HG02571 (cell line): ENCODE measurements around the gene USP54.

Experiments
- ATAC-seq: cut with Tn5 transposase; IDR thresholded peaks from one replicate; pipeline ENCODE4 v1.9.1; 2021; ENCODE audit warnings: mild to moderate bottlenecking, moderate library complexity; ENCODE audit not compliant: unreplicated experiment

USP54 gene

DNA sequence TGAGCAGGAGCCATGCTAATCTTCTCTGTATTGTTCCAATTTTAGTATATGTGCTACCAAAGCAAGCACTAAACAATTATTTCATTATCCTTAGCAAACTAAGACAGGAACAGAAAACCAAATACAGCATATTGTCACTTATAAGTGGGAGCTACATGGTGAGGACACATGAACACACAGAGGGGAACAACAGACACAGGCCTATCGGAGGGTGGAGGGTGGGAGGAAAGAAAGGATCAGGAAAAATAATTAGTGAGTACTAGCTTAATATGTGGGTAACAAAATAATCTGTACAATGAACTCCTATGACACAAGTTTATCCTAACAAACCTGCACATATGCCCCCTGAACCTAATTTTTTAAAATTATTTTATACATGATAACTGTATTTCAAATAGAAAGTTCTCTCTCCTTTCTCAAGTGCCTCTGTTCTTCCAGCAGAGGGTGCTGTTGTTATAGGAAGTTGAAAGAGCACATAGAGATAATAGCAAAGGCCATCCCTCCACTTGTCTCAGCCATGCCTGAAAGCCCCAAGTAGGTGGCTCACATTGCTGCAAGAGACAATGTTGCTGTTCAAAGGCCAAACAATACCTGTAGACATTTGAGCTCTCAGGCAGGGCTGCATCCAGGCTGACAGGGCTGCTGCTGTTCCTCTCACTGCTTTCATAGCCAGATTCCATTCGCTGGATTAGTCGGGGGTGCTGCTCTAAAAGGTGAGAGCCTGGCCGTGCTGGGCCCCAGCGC is 61.9 kb downstream of the USP54 start:
- ATAC-seq, result no peak

DNA sequence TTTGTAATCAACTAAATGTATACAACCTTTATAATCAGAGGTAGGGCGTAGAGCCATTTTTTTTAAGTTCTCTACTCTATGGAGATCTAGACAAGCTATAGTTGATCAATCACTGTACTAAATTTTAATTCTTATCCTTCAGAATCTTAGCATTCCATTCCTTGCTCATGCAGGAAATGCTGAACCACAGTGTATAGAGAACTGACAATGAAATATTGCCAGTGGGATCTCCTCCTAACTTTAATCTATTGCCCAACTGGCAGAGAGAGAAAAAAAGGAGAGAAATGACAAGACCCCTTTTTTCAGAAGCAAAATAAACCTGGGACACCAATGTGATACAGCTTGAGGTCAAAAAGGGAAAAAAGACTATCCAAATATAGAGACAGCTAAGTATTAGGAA is 68.9 kb downstream of the USP54 start:
- no peak for ATAC-seq

DNA sequence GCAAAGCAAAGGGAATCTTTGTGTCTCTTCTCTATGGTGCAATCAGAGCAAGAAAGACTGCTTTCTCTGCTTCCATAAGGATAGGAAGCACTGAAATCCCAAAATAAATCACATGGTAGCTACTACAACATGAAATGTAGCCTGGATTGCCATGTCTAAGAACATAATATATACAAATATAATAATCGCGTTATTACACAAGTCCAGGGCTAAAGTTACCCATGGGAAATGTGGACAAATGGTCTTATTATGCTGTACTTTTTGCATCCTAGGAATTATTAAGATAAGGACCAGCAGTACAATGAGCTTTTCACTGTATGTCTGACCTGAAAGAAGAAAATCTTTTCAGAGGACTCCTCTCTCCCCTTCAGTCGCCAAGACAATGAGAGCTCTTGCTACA is 71.8 kb downstream of the USP54 start:
- no peak for ATAC-seq

DNA sequence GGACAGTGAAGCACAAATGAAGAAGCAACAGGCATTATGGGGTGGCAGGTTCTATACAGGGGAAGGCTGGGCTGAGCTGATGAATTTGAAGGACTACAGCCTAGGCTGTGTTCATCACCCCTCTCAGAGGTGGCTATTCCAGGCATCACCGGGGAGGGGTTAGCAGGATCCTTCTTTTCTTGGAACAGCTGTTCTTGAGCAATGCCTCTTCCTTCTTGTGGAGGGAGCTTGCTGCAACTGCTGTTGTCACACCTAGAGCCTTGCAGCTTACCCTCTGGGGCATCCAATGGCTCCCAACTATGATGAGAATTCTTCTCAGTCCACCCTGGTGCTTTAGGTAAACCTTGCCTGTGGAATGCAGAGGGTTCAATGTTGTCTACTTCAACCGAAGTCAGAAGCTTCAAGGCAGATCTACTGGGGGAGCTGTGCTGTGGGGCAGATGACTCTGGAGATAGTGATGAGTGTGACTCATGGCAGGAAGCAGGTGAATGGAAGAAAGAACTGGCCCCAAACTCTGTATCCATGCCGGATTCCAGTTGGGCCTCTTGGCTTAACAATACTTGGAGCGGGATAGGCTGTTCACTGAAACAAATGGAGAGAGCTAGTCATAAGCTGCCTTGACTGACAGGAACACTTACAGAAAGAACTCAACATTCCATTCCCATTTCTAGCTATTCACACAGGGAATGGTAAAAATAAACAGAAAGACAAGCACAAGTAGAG is 73.8 kb downstream of the USP54 start:
- no peak for ATAC-seq

DNA sequence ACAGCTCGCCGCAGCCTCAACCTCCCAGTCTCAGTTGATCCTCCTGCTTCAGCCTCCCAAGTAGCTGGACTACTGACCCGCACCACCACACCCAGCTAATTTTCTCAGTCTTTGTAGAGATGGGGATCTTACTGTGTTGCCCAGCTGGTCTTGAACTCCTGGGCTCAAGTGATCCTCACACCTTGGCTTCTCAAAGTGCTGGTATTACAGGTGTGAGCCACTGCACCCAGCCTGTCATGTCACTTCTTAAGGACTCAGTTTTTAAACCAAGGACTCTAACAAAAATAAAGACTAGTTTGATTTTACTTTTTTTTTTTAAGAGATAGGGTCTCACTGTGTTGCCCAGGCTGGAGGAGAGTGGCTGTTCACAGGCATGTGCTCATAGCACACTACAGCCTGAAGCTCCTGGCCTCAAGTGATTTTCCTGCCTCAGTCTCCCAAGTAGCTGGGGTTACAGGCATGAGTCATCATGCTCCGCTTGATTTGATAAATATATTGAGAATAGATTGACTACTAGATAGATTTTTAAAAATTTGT is 78.9 kb downstream of the USP54 start:
- no peak for ATAC-seq

DNA sequence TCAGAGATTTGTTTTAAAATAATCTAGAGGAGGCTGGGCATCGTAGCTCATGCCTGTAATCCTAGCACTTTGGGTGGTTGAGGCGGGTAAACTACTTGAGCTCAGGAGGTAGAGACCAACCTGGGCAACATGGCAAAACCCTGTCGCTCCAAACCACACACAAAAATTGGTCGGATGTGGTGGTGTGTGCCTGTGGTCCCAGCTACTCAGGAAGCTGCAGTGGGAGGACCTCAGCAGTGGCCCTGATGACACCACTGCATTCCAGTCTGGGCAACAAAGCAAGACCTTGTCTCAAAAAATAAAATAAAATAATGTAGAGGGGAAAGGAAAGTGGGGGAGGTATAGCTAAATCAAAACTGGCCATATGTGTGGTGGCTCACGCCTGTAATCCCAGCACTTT is 81.4 kb downstream of the USP54 start:
- no peak for ATAC-seq

DNA sequence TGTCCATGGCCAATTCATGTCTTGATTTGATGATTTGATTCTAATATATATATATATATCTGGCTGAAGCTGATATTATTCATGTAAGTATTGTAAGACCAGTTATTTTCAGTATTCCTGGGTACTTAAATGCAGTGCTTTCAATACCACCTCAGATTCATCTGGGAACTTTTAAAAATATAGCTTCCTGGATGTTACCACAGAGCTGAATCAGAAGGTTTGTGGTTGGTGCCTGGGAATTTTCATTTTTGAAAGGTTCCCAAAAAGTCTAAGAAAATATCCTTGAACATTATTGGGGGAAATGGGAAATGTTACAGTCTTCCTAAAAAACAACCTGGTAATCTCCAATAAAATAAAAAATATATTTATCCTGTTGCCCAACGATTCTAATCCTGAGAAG is 84.7 kb downstream of the USP54 start:
- no peak for ATAC-seq

DNA sequence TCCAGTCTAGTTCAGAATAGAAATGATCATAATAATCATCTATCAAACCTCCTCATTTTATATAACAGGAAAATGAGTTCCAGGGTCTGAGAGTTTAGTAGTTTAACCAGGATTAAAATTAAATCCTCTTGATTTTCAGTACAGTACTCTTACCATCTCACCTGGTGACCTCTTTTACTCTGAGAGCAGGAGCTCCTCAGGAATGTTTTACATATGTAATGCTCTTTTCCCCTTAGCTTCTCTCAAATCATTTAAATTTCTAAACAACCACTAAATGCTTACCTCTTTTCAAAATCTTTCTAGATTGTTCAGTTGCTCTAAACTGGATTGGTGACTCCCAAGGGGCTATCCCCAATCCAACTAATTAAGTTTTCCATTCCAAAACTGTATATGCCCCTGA is 85.1 kb downstream of the USP54 start:
- ATAC-seq, result no peak

DNA sequence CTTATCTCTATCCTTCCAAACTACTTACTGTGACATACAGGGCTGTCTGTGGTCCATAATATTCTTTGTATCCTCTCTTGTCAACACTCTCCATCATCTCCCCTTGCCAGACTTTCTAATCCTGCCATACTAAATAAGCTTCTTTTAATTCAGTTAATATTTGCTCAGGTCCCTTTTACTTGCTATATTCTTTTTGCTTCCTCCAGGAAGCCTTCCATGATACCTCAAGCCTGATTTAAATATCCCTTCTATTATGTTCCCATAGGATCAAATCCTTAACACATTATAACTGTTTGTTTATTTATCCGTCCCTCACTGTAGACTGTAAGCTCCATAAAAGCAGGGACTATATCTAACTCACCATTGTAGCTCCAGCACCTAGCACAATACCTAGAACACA is 88.1 kb downstream of the USP54 start:
- no peak for ATAC-seq

DNA sequence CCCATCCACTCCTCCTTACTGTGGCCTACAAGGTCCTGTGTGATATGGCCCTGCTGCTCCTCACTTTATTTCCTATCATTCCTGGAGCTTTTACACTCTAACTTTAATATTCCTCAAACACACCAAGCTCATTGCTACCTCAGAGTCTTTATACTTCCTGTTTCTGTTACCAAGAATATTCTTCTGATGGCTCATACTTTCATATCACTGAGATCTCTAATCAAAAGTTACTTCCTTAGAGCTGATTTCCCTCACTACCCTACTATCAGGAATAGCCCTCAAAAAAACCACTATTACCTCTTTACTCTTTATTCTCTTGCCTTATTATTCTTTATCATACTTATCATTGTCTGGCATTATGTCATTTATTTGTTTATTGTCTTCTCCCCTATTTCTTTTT is 89.5 kb downstream of the USP54 start:
- no peak for ATAC-seq

DNA sequence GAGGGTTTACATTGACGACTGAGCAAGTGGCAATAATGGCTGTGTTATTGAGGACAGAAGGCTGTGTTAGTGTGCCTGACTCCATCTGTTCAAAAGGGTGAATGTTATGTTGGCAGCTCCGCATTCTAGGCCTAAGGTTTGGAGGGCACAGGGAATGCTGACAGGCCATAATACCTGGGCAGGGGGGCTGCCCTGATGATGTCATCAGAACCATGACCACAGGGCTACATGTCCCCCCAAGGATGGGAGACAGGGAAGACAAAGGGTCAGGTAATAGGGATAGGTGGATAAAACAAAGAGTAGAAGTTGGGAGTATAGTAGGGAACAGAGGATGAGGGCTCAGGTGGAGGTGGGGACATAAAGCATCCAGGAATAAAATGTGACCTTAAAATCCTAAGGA is 93.5 kb downstream of the USP54 start:
- no peak for ATAC-seq

DNA sequence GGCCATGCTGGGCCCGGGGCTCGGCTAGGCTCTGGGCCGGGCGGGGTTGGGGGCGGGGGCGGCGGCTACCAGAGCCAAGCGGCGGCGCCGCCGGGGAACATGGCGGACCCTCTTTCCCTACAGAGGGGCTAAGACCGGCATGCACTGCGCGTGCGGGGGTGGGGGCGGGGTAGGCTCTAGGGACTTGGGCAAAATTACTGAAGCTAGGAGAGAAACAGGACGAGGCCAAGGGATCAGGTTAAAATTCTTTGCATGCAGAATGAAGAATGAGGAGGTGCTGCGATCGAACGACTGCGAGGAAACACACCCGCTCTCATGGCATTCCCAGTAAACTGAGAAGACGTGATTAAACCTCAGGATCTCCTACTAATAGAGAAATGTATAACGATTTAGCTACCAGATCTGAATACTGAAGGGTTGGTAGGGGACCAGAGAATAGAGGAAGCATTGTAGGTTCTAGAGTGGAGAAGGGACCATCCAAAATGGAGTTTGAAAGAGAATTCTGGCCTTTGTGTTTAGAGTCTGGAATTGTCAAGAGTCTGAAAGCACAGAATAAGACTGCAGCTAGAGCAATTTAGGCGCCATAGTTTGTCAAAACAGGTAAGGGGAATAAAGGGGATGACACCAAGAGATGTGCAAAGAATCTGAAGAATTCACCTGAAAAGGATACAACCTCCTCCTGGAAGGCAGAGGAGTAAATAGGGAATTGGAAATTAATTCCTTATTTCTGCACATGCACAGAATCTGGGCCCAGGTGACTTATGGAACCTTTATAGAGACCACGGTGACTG is 95.1 kb downstream of the USP54 start, which contains the start of gene PPP3CB:
PPP3CB (minus strand) TSS at position 141 of the 791 bp plus-strand sequence; CDS start at position 6, 135 bp downstream.
- ATAC-seq, result peak; percentile 57

DNA sequence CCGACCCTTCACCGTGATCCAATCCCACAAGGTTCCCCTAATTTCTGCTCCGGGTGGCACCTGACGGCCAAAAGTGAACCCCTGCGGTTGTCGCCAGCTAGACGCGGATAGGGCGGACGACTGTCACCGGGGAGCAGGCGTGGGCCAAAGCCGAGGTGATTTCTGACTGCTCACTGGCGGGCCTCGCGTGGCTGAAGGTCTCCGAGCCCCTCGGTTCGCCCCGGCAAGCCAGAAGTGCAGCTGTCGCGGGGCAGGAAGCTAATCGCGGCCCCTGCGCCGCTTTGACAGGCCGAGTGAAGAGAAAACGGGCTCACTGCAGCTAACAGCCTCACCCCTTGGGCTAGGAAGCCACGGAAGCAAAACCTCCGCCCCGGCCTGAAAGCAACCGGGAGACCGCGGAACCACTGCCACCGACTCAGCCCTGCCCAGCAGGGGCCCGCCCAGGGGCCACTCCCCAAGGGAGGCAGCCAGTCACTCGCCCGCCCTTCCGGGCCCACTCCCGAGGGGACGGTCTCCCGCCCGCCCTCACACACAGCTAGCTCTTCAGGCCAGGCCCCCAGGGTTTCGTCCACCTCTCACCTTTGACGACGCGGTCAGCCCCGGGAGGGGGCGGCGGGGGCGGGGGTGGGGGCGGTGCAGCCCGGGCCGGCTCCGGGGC is 95.8 kb downstream of the USP54 start:
- peak; percentile 98 for ATAC-seq

DNA sequence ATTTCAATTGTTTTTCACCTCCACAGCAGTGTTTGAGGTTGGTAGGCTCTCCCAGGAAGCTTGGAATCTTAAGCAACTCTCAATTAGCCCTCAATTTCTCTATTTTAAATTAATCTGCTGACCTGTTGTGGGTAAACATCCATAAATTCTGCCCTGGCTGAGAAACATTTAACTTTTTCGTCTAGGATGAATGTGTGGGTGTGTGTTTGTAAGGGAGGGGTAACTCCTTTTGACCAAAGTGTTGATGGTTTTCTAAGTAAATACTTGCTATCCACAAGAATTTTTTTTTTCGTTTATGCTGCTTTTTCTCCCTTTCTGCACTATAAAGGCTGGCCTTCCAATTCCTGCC is 96.3 kb downstream of the USP54 start:
- no peak for ATAC-seq

DNA sequence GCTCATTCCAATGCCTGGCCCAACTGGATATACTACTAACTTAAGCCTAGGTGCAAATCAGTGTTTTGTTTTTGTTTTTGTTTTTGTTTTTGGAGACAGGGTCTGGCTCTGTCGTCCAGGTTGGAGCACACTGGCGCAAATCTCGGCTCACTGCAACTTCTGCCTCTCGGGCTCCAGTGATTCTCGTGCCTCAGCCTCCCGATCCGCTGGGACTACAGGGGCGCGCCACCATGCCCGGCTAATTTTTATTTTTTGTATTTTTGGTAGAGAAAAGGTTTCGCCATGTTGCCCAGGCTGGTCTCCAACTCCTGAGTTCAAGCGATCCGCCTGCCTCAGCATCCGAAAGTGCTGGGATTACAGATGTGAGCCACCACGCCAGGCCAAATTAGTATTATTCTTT is 96.9 kb downstream of the USP54 start:
- ATAC-seq, result no peak

DNA sequence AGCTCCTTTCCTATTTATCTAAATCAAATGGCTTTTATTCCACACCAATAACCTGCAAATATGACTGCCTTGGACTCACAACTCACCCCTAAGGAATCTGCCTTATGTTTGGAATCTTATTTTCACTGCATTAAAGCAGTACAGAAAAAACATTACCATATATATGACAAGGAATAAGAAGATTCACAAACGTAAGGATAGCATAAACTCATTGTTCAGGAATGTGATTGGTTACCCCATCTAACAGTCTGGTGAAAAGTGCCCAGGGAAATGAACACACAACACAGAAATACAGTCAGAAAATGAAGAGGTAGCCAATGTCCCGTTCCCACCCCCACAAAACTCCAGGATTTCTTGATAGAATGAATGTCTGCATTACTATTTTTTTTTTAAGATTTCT is 97.4 kb downstream of the USP54 start:
- ATAC-seq, result no peak

DNA sequence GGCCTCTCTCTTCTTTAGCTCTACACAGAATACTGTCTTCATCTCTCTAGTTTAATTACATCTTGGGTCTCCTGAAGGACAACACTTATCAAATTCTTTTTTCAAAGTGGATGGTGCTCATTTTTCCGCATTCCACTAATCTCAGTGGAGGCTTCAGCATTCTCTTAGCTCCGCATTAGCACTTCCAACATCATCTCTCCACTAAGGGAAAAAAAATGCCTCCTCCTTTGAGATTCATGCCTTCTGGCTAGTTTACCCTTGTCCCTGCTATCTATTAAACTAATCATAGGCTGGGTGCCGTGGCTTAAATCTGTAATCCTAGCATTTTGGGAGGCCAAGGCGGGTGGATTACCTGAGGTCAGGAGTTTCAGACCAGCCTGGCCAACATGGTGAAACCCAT is 104.5 kb downstream of the USP54 start:
- no peak for ATAC-seq

DNA sequence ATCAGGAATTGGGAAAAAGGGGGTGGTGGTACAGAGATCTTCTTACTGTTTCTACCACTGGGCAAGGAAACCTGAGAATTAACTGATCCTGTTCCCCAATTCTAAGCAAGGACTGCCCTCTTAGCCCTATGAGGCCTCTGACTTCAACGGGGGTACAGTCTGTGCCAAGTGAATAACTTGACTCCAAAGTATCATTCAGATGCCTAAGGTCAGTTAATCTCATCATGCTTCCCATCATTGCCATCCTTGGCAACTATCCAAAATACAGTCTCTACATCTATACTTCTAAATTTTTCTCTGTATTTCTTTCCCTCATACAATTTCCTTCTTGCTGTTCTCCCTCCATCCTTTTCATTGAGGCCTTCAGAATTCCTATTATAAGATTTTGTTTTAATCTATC is 105.8 kb downstream of the USP54 start:
- no peak for ATAC-seq

DNA sequence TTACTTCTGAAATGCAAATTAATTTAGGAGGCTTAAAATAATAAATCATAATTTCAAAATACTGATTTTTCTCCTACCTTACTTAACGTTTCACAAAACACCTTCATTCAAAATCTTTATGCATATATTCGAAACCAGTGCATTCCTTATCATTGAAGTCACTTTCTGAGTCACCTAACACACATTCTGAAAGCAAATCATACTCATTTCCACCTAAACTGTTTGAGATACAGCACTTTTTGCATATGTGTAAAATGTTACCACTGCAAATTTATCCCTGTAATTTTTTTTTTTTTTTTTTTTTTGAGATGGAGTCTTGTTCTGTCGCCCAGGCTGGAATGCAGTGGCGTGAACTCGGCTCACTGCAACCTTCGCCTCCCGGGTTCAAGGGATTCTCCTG is 111.0 kb downstream of the USP54 start:
- no peak for ATAC-seq

DNA sequence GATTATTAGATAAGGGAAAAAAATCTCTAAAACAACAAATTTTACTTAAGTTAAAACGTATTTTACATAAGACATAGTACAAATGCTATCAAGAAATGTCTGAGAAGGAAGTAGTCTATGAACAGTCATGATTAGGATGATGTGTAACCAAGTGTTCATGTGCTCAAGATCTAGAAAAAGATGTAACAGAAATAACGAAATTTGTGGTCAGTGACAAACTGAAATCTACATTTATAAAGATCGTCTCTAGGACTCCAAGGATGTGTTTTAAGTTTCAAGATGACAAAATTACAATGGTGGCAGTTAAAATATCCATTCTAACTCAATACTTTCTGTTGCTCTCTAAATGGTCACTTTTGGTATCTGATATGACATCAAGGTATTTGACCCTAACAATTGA is 112.5 kb downstream of the USP54 start:
- ATAC-seq, result no peak

DNA sequence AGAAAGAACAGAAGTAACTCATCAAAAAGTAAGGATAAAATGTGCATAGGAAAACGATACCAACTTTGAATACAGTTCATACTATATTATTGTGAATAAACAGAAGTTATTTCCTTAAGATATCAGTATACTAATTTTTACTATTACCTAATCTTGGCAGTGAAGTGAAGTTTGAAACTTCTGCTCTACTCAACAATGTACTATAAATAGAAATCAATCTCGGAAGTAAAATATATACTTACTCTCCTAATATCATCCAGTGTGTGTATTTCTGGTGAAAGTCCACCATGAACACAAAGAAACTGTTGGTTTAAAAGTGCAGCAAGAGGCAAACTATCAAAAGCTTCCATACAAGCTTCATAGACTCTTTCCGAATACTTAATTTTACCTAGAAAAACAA is 119.9 kb downstream of the USP54 start:
- ATAC-seq, result no peak
